K562 (cell line): Measurements from ENCODE around the gene C12orf42. TPM values are rescaled to one million over a fixed set of nuclear protein-coding genes. Genes with fewer than 3 reads are reported as not detected.

Experiments
- ATAC-seq: fragments of 200-7000 bp; cut with Tn5 transposase; 3 replicates; pipeline ENCODE4 v1.9.1; 2020; ENCODE audit warnings: moderate library complexity
- BruUV-seq: library from RNA; stranded (reverse); fragments of 400-500 nt; replicated peaks from 2 replicates; lab custom pipeline; 2021; lab: Mats Ljungman, UMichigan
- CTCF ChIA-PET: fragments of 300-600 bp; formaldehyde crosslinking; extraction: SDS; loops from one replicate; lab custom pipeline; 2021; ENCODE audit warnings: low intra/inter-chr PET ratio; lab: Yijun Ruan, JAX
- POLR2A ChIA-PET: fragments of 300-600, 350-650 bp; sonication (Branson Sonifier 250); formaldehyde crosslinking; extraction: SDS; loops from one replicate; lab custom pipeline; 2021; ENCODE audit warnings: antibody characterized with exemption, inconsistent platforms; lab: Yijun Ruan, JAX
- DNase-seq, 4 experiments: peaks; one replicate each; pipeline versions ENCODE4 v3.0.0 to v3.0.0-alpha.2; 2011 to 2018; ENCODE audit warnings: low spot score in 3 of 4, mixed read lengths in 3 of 4; ENCODE audit errors: extremely low read depth in 1 of 4
- FAIRE-seq: peaks from 2 replicates; lab custom pipeline; 2011; peaks lifted over from hg19 to GRCh38; lab: Jason Lieb, UNC
- H2AFZ ChIP-seq: 2 replicates; pipeline ENCODE4 v1.6.0; 2011; ENCODE audit warnings: low read depth, low read length, control low read depth, inconsistent platforms
- H3K27ac ChIP-seq: fragments of 200-600 bp; 3 replicates; pipeline ENCODE4 v1.8.0; 2011; ENCODE audit warnings: low read depth, mild to moderate bottlenecking, control low read depth, inconsistent platforms, low read length, moderate library complexity, mixed read lengths; ENCODE audit errors: extremely low read depth
- H3K27me3 ChIP-seq, 2 experiments: fragments of 300-600 bp in 1 of 2; 2 replicates in 1 of 2; 3 replicates in 1 of 2; pipeline versions ENCODE4 v1.6.0 to v1.8.0; 2011; ENCODE audit warnings: inconsistent platforms in 2 of 2, low read length in 2 of 2, mild to moderate bottlenecking in 1 of 2, mixed read lengths in 1 of 2, moderate library complexity in 1 of 2; ENCODE audit not compliant: control insufficient read depth in 2 of 2, insufficient read depth in 2 of 2
- H3K36me3 ChIP-seq: fragments of 300-600 bp; 3 replicates; pipeline ENCODE4 v1.8.0; 2011; ENCODE audit warnings: mild to moderate bottlenecking, low read length, inconsistent platforms; ENCODE audit not compliant: control insufficient read depth, insufficient read depth
- H3K4me1 ChIP-seq, 2 experiments: fragments of 200-600 bp in 1 of 2; replicated peaks in 1 of 2; 2 replicates in 1 of 2; 3 replicates in 1 of 2; pipeline versions ENCODE4 v1.5.1 to v1.8.0; 2011; ENCODE audit warnings: inconsistent platforms in 2 of 2, low read length in 2 of 2, mild to moderate bottlenecking in 1 of 2, mixed read lengths in 1 of 2, moderate library complexity in 1 of 2; ENCODE audit not compliant: control insufficient read depth in 2 of 2, insufficient read depth in 2 of 2
- H3K4me2 ChIP-seq: 2 replicates; pipeline ENCODE4 v1.6.1; 2011; ENCODE audit warnings: low read length, control low read depth, inconsistent platforms, mixed read lengths; ENCODE audit not compliant: insufficient read depth
- H3K4me3 ChIP-seq: fragments of 200-600 bp; sonication (generic), shearing (Covaris generic); 2 replicates; pipeline ENCODE4 v1.5.1; 2016; ENCODE audit warnings: control low read depth, inconsistent platforms
- H3K79me2 ChIP-seq: fragments of 200-600 bp; 3 replicates; pipeline ENCODE4 v1.8.0; 2011; ENCODE audit warnings: low read length, inconsistent platforms; ENCODE audit not compliant: control insufficient read depth, insufficient read depth
- H3K9ac ChIP-seq, 2 experiments: 2 replicates each; pipeline versions ENCODE4 v1.6.0 to v1.6.1; 2011; ENCODE audit warnings: low read depth in 2 of 2, low read length in 2 of 2, control low read depth in 1 of 2, inconsistent platforms in 1 of 2, mild to moderate bottlenecking in 1 of 2, mixed read lengths in 1 of 2; ENCODE audit not compliant: insufficient read depth in 1 of 2
- H3K9me1 ChIP-seq: one replicate; pipeline ENCODE4 v1.6.0; 2011; ENCODE audit warnings: inconsistent platforms, mild to moderate bottlenecking, low read length, moderate library complexity; ENCODE audit not compliant: control insufficient read depth, insufficient read depth
- H3K9me3 ChIP-seq: replicated peaks from 2 replicates; pipeline ENCODE4 v1.5.1; 2011; ENCODE audit warnings: low read depth, low read length, inconsistent platforms; ENCODE audit not compliant: control insufficient read depth, insufficient read depth
- H4K20me1 ChIP-seq: replicated peaks from 2 replicates; pipeline ENCODE4 v1.6.1; 2011; ENCODE audit warnings: low read length, inconsistent platforms, mixed read lengths; ENCODE audit not compliant: control insufficient read depth, insufficient read depth
- BRF1 ChIP-seq: IDR thresholded peaks from 3 replicates; pipeline ENCODE4 v1.6.1; 2011; ENCODE audit warnings: borderline replicate concordance, mild to moderate bottlenecking; ENCODE audit not compliant: insufficient read length; ENCODE audit errors: extremely low read depth
- CEBPB ChIP-seq: fragments of 450-650 bp; IDR thresholded peaks from 2 replicates; pipeline ENCODE4 v1.6.1; 2016; ENCODE audit warnings: missing genetic modification characterization, missing compliant biosample characterization
- CREB1 ChIP-seq, 2 experiments: sonication (generic) in 1 of 2; formaldehyde crosslinking in 1 of 2; IDR thresholded peaks; 2 replicates each; pipeline versions ENCODE4 v1.6.1 to v1.8.0; 2012 to 2022; ENCODE audit warnings: inconsistent platforms in 1 of 2, mild to moderate bottlenecking in 1 of 2, missing genetic modification reagents in 1 of 2, moderate library complexity in 1 of 2
- NFIX ChIP-seq: fragments of 250-450 bp; sonication (Bioruptor Pico); IDR thresholded peaks from 2 replicates; pipeline ENCODE4 v1.4.0; 2020; ENCODE audit warnings: low read depth, mild to moderate bottlenecking, moderate library complexity
- RAD21 ChIP-seq, 2 experiments: fragments of 250-450 bp in 1 of 2; fragments of 450-650 bp in 1 of 2; sonication (Bioruptor Pico) in 1 of 2; formaldehyde crosslinking in 1 of 2; IDR thresholded peaks in 1 of 2; conservative IDR thresholded peaks in 1 of 2; 2 replicates each; pipeline versions ENCODE4 v1.4.0 to v1.8.0; 2020 to 2022; ENCODE audit warnings: mild to moderate bottlenecking in 2 of 2, moderate library complexity in 1 of 2
- RAD51 ChIP-seq: fragments of 450-650 bp; IDR thresholded peaks from 2 replicates; pipeline ENCODE4 v1.7.1; 2016; ENCODE audit warnings: low read depth, mild to moderate bottlenecking, borderline replicate concordance
- TAF1 ChIP-seq: IDR thresholded peaks from 2 replicates; pipeline ENCODE4 v1.6.1; 2011; ENCODE audit warnings: mild to moderate bottlenecking, low read length, moderate library complexity; ENCODE audit not compliant: insufficient read depth, control insufficient read depth, severe bottlenecking; ENCODE audit errors: extremely low read depth
- ZNF408 ChIP-seq: fragments of 250-450 bp; sonication (Bioruptor Pico); IDR thresholded peaks from 2 replicates; pipeline ENCODE4 v1.4.0; 2020; ENCODE audit warnings: low read depth, mild to moderate bottlenecking, moderate library complexity
- WGBS: fragments of 100-300 bp; shearing (Covaris generic); methylation state at CpG from one replicate; pipeline ENCODE4 v1.1.6; 2016; ENCODE audit warnings: low coverage, mixed read lengths; ENCODE audit not compliant: insufficient coverage; ENCODE audit errors: missing lambda C conversion rate; 5-methylcytosine and 5-hydroxymethylcytosine counted together
- in situ Hi-C: fragments of 300-500 bp; cut with MboI; formaldehyde crosslinking; loops from 4 replicates; pipeline ENCODE4 v1.15.0; 2018; ENCODE audit warnings: inconsistent platforms, mixed read lengths
- intact Hi-C: fragments of 100-400 bp; cut with micrococcal nuclease; formaldehyde crosslinking; loops from 2 replicates; pipeline ENCODE4 v1.14.2; 2022
- polyA plus RNA-seq, 8 experiments: library from polyadenylated mRNA; depleted of rRNA in 4 of 8; stranded (reverse) in 5 of 8; unstranded in 3 of 8; fragments of >200 nt; fragmentation: Nextera tagmentation in 2 of 8; fragmentation: Illumina TruSeq in 1 of 8; extraction: Ambion mirVana in 2 of 8; extraction: Trizol in 1 of 8; gene quantifications; 2 replicates each; pipeline versions ENCODE4 v1.2.1 to v1.2.3, GENCODE V29; 2011 to 2014; ENCODE audit warnings: inconsistent platforms in 1 of 8, missing spikeins in 1 of 8
- total RNA-seq, 7 experiments: library from RNA; depleted of rRNA in 6 of 7; stranded (reverse); fragments of >200 nt in 6 of 7; fragmentation: Illumina TruSeq in 2 of 7; extraction: Trizol in 2 of 7; gene quantifications; 2 replicates each; pipeline versions ENCODE4 v1.2.1 to v1.2.3, GENCODE V29; 2011 to 2021; ENCODE audit warnings: low replicate concordance in 1 of 7
- TF ChIP-seq, protein P1 (sequence below): fragments of 450-650 bp; formaldehyde crosslinking; IDR thresholded peaks from 2 replicates; pipeline ENCODE4 v1.4.0; 2020; ENCODE audit warnings: mild to moderate bottlenecking, mixed read lengths

C12orf42 gene
- total and polyA plus RNA-seq, 9 of the 15 experiments (the other 6 are each of a cell fraction or from before 2014, with no cell fraction given), result not detected

DNA sequence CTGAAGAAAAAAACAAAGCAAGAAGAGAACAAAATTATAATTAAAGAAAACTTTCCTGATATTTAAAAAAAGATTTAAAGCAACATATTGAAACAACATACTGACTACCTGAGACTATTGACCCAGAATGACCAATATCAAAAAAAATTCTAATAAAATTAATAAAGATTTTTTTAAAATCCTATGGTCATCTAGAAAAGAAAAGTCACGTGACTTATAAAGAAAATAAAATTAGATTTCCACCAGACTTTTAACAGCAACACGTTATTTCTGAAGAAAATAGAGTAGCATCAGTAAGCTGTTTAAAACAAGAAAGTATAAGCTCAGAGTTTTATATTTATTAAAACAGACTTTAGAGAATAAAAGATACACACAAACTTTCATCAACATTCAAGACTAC, 238.0 kb downstream of the C12orf42 start:
- POLR2A ChIA-PET, result no interaction called here

More for the DNA sequence above, 238.0 kb downstream of the C12orf42 start:
- Histone ChIP-seq H4K20me1 (no peaks in the 10 kb centered on the region), H3K4me3 (no peak overlapping the region), H3K4me1 (no peaks in the 10 kb centered on the region), H3K27ac (no peak overlapping the region), H3K79me2 (no peaks in the 10 kb centered on the region), H3K36me3 (no peaks in the 10 kb centered on the region)
- no peak for DNase-seq
- no TSS peak for BruUV-seq
- TF ChIP-seq RAD21 (CRISPR knock-in tag; conservative IDR thresholded peaks at IDR 0.05 in 1 of 2, IDR thresholded peaks at IDR 0.05 in 1 of 2) (no peak), CREB1 (IDR thresholded peaks at IDR 0.05) (no peak), CREB1 (CRISPR knock-in tag; IDR thresholded peaks at IDR 0.05) (no peak), BRF1 (no peak), CEBPB (tag) (no peak), TAF1 (no peak), NFIX (CRISPR knock-in tag) (no peak), ZNF408 (CRISPR knock-in tag) (no peak), RAD51 (peak; percentile 57; the same call in 1 of the 2 replicates)
- TF ChIP-seq, protein P1, sequence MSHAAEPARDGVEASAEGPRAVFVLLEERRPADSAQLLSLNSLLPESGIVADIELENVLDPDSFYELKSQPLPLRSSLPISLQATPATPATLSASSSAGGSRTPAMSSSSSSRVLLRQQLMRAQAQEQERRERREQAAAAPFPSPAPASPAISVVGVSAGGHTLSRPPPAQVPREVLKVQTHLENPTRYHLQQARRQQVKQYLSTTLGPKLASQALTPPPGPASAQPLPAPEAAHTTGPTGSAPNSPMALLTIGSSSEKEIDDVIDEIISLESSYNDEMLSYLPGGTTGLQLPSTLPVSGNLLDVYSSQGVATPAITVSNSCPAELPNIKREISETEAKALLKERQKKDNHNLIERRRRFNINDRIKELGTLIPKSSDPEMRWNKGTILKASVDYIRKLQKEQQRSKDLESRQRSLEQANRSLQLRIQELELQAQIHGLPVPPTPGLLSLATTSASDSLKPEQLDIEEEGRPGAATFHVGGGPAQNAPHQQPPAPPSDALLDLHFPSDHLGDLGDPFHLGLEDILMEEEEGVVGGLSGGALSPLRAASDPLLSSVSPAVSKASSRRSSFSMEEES (CRISPR knock-in tag), result peak; percentile 92
- TF ChIP-seq, all 486 proteins: peak for 2
- CTCF ChIA-PET, result no interaction called here
- no peak overlapping the region for H2AFZ ChIP-seq
- no peaks in the 10 kb centered on the region for H3K9me1 ChIP-seq
- no peak for ATAC-seq
- H3K9ac ChIP-seq, result no peak overlapping the region
- FAIRE-seq, result no peak
- H3K9me3 ChIP-seq, result no peaks in the 10 kb centered on the region
- in situ Hi-C loops (no loop called here), intact Hi-C loops (no loop called here)
- no peak overlapping the region for H3K4me2 ChIP-seq
- 0% methylated on average over 2 of the region's 2 CpGs for WGBS
- H3K27me3 ChIP-seq, result no peaks in the 10 kb centered on the region

Other genes with a start within 250 kb of the C12orf42 start
- gene STAB2, start 91.3 kb upstream of the C12orf42 start, total RNA-seq (2014; rRNA removed), result not detected in 2 replicates
- not detected in 2 replicates for gene STAB2, start 91.3 kb upstream of the C12orf42 start, total RNA-seq (2014; rRNA removed; fragmentation: Illumina TruSeq; extraction: Trizol)
- not detected in 2 replicates for gene STAB2, start 91.3 kb upstream of the C12orf42 start, total RNA-seq (2015; rRNA removed; fragmentation: Illumina TruSeq; extraction: Trizol)
- not detected in 2 replicates for gene STAB2, start 91.3 kb upstream of the C12orf42 start, total RNA-seq (2021)
- gene STAB2, start 91.3 kb upstream of the C12orf42 start, polyA plus RNA-seq (2011; rRNA removed), result not detected in 2 replicates
- gene STAB2, start 91.3 kb upstream of the C12orf42 start, polyA plus RNA-seq (2014; fragmentation: Illumina TruSeq; extraction: Trizol), result not detected in 2 replicates
- gene STAB2, start 91.3 kb upstream of the C12orf42 start, polyA plus RNA-seq (2014; fragmentation: Nextera tagmentation; extraction: Ambion mirVana), result under 1 TPM in 1 of 2 experiments, not detected in 1; 0.10 TPM
- not detected in 2 replicates for gene STAB2, start 91.3 kb upstream of the C12orf42 start, polyA plus RNA-seq (2014; rRNA removed)